ENCODE measurements around the gene SPSB1.

The SPSB1 gene

DNA sequence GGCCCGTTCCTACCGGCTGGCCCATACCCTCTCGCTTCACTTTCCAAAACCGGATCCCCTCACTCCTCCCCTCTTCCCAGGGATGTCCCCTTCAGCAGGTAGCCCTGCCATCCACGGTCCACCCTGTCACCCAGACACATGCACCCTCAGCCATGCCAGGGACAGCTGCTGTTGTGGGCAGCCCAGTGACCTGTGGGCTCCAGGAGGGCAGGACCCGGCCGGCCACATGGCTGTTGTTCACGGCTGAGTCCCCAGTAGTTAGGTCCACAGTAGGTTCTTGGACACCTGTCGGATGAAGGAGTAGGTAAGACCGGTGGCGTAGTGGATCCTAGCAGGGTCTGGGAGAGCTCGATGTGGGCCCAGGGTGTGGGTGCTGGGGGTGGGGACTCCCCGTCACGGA is 12.5 kb downstream of the SPSB1 start:
- Mint-ChIP-seq H3K27ac (no peak overlapping the region), H3K9me3 (no peaks in the 10 kb centered on the region), H3K27me3 (ENCODE audit: low read depth, poor library complexity) (no peaks in the 10 kb centered on the region), H3K4me3 (no peak overlapping the region), H3K4me1 (peaks cover 61% of the 10 kb centered on the region), H3K36me3 (ENCODE audit: low read depth) (peaks cover 10% of the 10 kb centered on the region)
- no peak for TF ChIP-seq CTCF (IDR thresholded peaks at IDR 0.05)
- no peak for DNase-seq

GRCh38 chr1:9306006-9306405 is 13.3 kb downstream of the SPSB1 start:
- H3K4me1 Mint-ChIP-seq: peaks cover 66% of the 10 kb centered on the region
- no peaks in the 10 kb centered on the region for H3K27me3 Mint-ChIP-seq (ENCODE audit: low read depth, poor library complexity)
- H3K27ac Mint-ChIP-seq: no peak overlapping the region
- no peak overlapping the region for H3K4me3 Mint-ChIP-seq
- DNase-seq: no peak
- no peak for TF ChIP-seq CTCF (IDR thresholded peaks at IDR 0.05)
- no peaks in the 10 kb centered on the region for H3K9me3 Mint-ChIP-seq
- peaks cover 2% of the 10 kb centered on the region for H3K36me3 Mint-ChIP-seq (ENCODE audit: low read depth)

DNA sequence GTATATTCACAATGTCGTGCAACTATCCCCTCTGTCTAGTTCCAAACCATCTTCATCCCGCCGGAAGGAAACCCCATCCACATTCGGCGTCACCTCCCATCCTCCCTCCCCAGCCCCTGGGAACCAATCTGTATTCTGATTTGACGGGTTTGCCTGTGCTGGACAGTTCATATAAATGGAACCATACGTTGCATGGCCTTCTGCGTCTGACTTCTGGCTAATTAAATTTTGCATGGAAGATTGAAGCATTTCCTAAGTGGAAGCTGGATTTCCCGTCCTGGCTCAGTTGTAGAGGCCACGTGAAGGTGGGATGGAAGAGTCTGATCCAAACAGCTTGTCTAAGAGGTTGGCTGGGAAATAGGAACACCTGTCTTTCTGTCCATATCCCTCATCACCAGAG is 14.6 kb downstream of the SPSB1 start:
- Mint-ChIP-seq H3K27me3 (ENCODE audit: low read depth, poor library complexity) (no peaks in the 10 kb centered on the region), H3K4me1 (peaks cover 70% of the 10 kb centered on the region), H3K36me3 (ENCODE audit: low read depth) (no peaks in the 10 kb centered on the region), H3K4me3 (no peak overlapping the region), H3K27ac (no peak overlapping the region), H3K9me3 (no peaks in the 10 kb centered on the region)
- DNase-seq: no peak
- TF ChIP-seq CTCF (IDR thresholded peaks at IDR 0.05): no peak

GRCh38 chr1:9308236-9308785 is 15.6 kb downstream of the SPSB1 start:
- Mint-ChIP-seq H3K27me3 (ENCODE audit: low read depth, poor library complexity) (no peaks in the 10 kb centered on the region), H3K36me3 (ENCODE audit: low read depth) (no peaks in the 10 kb centered on the region), H3K9me3 (no peaks in the 10 kb centered on the region), H3K4me1 (peaks cover 67% of the 10 kb centered on the region), H3K27ac (no peak overlapping the region), H3K4me3 (no peak overlapping the region)
- no peak for DNase-seq
- TF ChIP-seq CTCF (IDR thresholded peaks at IDR 0.05): no peak

DNA sequence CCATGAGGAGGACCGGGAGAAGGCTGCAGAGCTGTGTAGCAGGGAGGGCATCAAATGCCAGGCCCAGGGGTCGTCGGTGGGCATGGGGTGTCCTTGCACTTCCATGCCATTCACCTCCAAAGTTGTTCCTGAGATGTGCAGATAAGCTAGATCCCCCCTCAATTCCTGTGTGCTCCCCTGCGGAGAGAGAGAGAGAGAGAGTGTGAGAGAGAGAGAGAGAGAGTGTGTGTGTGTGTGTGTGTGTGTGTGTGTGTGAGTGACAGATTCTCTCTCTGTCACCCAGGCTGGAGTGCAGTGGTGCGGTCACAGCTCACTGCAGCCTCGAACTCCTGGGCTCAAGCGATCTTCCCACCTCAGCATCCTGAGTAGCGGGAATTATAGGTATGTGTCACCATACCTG is 16.4 kb downstream of the SPSB1 start:
- peaks cover 71% of the 10 kb centered on the region for H3K4me1 Mint-ChIP-seq
- H3K9me3 Mint-ChIP-seq: no peaks in the 10 kb centered on the region
- TF ChIP-seq CTCF (IDR thresholded peaks at IDR 0.05): no peak
- no peak for DNase-seq
- peak overlapping the region; percentile 72 for H3K27ac Mint-ChIP-seq
- H3K27me3 Mint-ChIP-seq (ENCODE audit: low read depth, poor library complexity): no peaks in the 10 kb centered on the region
- no peak overlapping the region for H3K4me3 Mint-ChIP-seq
- H3K36me3 Mint-ChIP-seq (ENCODE audit: low read depth): no peaks in the 10 kb centered on the region

DNA sequence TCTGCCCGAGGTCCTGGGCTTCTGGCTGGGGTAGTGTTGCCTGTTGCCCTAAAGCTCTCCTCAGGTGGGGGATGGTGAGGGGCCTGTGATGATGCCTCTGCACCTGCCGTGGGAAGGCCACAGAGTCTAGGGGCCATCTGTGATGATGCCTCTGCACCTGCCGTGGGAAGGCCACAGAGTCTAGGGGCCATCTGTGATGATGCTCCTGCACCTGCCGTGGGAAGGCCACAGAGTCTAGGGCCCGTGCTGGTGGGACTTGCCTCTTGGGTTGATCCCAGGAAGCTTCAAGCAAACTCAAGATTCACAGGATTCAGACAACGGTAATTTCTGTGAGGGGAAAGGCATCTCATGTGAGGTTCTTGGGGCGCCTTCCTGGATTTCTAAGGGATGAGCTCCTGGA is 17.3 kb downstream of the SPSB1 start:
- H3K9me3 Mint-ChIP-seq: no peaks in the 10 kb centered on the region
- no peak for TF ChIP-seq CTCF (IDR thresholded peaks at IDR 0.05)
- no peak overlapping the region for H3K4me3 Mint-ChIP-seq
- no peak overlapping the region for H3K27ac Mint-ChIP-seq
- DNase-seq: no peak
- H3K4me1 Mint-ChIP-seq: peaks cover 76% of the 10 kb centered on the region
- peaks cover 5% of the 10 kb centered on the region for H3K27me3 Mint-ChIP-seq (ENCODE audit: low read depth, poor library complexity)
- no peaks in the 10 kb centered on the region for H3K36me3 Mint-ChIP-seq (ENCODE audit: low read depth)
